NT2/D1 (cell line): Measurements from ENCODE around the gene TMEM208.

Experiments
- SUZ12 ChIP-seq: IDR thresholded peaks from 2 replicates; pipeline ENCODE4 v1.6.1; 2011; ENCODE audit not compliant: insufficient read length, insufficient read depth; ENCODE audit errors: extremely low read depth
- YY1 ChIP-seq: IDR thresholded peaks from 2 replicates; pipeline ENCODE4 v1.6.1; 2011; ENCODE audit not compliant: insufficient read length, insufficient read depth

DNA sequence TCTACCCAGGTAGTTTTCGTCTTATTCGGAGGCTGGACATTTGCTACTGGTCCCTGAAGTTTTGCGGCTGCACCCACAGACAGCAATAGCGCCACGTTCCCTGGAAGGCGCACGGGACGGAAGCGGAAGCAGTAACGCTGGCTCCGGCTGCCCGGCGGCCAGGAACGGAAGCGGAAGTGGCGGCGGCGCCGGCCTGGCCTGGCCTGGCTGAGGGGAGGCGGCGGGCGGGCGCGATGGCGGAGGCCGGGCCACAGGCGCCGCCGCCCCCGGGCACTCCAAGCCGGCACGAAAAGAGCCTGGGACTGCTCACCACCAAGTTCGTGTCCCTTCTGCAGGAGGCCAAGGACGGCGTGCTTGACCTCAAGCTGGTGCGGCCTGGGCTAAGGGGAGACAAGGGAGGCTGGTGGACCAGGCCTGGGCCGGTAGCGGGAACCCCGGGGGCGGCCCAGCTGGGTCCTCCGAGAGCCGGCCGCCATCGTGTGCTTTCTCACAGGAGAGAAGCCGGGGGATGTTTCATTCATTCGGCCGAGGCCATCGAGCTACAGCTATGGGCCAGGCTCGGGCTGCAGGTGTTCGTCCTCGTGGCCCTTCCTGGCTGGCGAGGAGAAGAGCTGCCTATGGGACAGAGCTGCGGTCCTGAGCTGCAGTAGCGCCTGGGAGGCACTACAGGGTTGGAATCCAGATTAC lies 34.8 kb upstream of the TMEM208 start, which contains the start of gene E2F4:
- TF ChIP-seq YY1 (no peak), SUZ12 (peak; percentile 82)
